Kidney tubule cell (primary cell): ENCODE results near the gene LUC7L.
"Not testable (repeated sequence)": the region's sequence is repeated elsewhere in the genome, so short reads cannot be mapped to it uniquely, and the experiment has no call there.

ENCODE experiments used
- DNase-seq: peaks from one replicate; pipeline ENCODE4 v3.0.0-alpha.2; 2018; ENCODE audit warnings: low spot score

Gene LUC7L

GRCh38 chr16:165539-166374 lies 63.5 kb downstream of the LUC7L start, which contains the start of gene HBM:
Gene HBM, plus strand, starts transcription at chr16:165978. Its CDS starts 20 bp downstream, at chr16:165998.
- no peak for DNase-seq

- no peak for DNase-seq
Measured at GRCh38 chr16:164827-165538, 64.3 kb downstream of the LUC7L start.

GRCh38 chr16:164134-164823 lies 65.0 kb downstream of the LUC7L start:
- not testable (repeated sequence) for DNase-seq

- not testable (repeated sequence) for DNase-seq
Measured at GRCh38 chr16:163696-164095, 65.6 kb downstream of the LUC7L start.

GRCh38 chr16:163139-163538 lies 66.1 kb downstream of the LUC7L start:
- not testable (repeated sequence) for DNase-seq

GRCh38 chr16:162271-162991 lies 66.8 kb downstream of the LUC7L start:
- no peak for DNase-seq

- DNase-seq = no peak
Measured at GRCh38 chr16:160691-161190, 68.5 kb downstream of the LUC7L start.

GRCh38 chr16:160242-160641 lies 69.0 kb downstream of the LUC7L start:
- DNase-seq = not testable (repeated sequence)

- DNase-seq = no peak
Measured at GRCh38 chr16:159136-159849, 70.0 kb downstream of the LUC7L start.

- no peak for DNase-seq
Measured at GRCh38 chr16:155031-155398, 74.2 kb downstream of the LUC7L start.

GRCh38 chr16:154217-155030 lies 74.8 kb downstream of the LUC7L start:
- no peak for DNase-seq

GRCh38 chr16:153550-154216 lies 75.6 kb downstream of the LUC7L start:
- DNase-seq = not testable (repeated sequence)

GRCh38 chr16:153129-153521 lies 76.1 kb downstream of the LUC7L start:
- not testable (repeated sequence) for DNase-seq

GRCh38 chr16:152141-153128 lies 76.8 kb downstream of the LUC7L start, which contains the start of gene HBZ:
Gene HBZ, plus strand, starts transcription at chr16:152644. Its CDS starts 266 bp downstream, at chr16:152910.
- no peak for DNase-seq

GRCh38 chr16:149024-149660 lies 80.1 kb downstream of the LUC7L start:
- no peak for DNase-seq

GRCh38 chr16:146646-147045 lies 82.6 kb downstream of the LUC7L start:
- DNase-seq = no peak

GRCh38 chr16:144797-145252 lies 84.4 kb downstream of the LUC7L start:
- DNase-seq = no peak

- no peak for DNase-seq
Measured at GRCh38 chr16:143456-143855, 85.8 kb downstream of the LUC7L start.
